IPS-18c (cell line): Measurements from ENCODE around the gene TRIM25.

Experiments
- H3K4me3 ChIP-seq: 2 replicates; pipeline ENCODE4 v1.7.0; 2013; ENCODE audit warnings: low read depth, mild to moderate bottlenecking, low read length, moderate library complexity; ENCODE audit not compliant: insufficient read depth
- H3K9me3 ChIP-seq: one replicate; pipeline ENCODE4 v1.6.1; 2013; ENCODE audit warnings: mild to moderate bottlenecking, low read length, moderate library complexity; ENCODE audit not compliant: control insufficient read depth, insufficient read depth

Gene TRIM25

DNA sequence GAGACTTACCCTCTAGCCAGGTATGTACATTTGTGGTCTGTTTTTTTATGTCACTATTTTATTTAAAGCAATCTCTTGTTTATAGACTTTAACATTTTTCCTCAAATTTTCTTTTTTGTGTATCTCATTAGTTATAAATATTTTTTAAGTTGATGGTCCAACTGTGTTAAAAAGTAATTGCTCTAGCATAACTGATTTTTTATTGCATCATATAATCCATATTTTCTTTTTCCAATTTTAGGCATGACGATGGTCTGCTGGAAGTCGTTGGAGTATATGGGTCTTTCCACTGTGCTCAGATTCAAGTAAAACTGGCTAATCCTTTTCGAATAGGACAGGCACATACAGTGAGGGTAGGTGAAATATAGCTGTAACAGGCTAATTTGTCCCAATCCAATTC lies 52.0 kb downstream of the TRIM25 start:
- Histone ChIP-seq H3K4me3 (no peak overlapping the region), H3K9me3 (no peaks in the 10 kb centered on the region)

DNA sequence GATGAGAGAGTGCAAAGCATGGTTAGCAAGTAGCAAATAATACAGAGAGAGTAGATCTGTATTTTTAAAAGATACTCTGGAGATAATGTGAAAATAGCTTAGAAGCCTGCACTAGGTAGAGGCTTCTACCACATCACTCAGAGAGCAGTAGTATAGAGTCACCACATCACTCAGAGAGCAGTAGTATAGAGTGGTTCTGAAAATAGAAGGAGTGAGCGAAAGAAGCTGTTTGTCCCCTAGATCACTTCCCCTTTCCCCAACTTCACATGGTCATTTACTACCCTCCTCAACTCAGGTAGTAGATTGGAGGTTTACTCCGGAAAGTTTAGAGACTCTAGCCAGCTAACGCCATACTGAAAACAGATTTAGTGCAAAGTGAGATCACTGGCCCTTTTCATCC lies 62.8 kb downstream of the TRIM25 start:
- H3K4me3 ChIP-seq: no peak overlapping the region
- no peaks in the 10 kb centered on the region for H3K9me3 ChIP-seq

DNA sequence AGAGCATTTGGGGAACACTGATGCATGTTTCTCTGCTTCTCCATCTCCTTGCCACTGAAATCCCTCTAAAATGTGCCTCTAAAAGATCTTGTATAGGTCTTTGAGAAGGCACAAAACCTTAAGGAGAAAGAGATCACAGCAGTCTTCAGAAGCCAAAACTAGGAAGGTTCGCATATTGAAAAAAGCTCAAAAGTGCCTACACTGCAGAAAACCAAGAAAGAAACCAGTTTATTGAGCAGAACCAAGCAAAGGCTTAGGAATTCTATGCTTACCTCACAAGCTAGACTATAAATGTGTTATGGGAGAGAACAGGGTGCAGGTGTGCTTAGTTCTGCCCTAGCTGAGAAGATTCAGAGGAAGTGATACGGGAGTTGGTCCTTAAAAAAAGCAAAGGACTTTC lies 63.3 kb downstream of the TRIM25 start:
- Histone ChIP-seq H3K9me3 (no peaks in the 10 kb centered on the region), H3K4me3 (no peak overlapping the region)

DNA sequence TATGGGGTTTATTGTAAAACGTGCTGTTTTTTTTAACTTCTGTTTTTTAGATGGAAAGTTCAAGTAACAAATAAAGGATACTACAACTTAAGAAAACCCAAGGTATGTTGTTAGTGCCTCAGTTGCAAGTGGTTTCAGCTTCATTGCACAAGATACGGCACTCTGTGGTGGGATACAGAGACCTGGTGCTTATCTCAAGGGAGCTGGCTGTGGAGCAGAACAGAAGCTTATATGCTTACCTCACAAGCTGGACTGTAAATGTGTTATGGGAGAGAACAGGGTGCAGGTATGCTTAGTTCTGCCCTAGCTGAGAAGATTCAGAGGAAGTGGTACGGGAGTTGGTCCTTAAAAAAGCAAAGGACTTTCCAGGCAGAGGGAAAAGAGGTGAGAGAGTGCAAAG lies 64.7 kb downstream of the TRIM25 start:
- Histone ChIP-seq H3K9me3 (no peaks in the 10 kb centered on the region), H3K4me3 (no peak overlapping the region)

DNA sequence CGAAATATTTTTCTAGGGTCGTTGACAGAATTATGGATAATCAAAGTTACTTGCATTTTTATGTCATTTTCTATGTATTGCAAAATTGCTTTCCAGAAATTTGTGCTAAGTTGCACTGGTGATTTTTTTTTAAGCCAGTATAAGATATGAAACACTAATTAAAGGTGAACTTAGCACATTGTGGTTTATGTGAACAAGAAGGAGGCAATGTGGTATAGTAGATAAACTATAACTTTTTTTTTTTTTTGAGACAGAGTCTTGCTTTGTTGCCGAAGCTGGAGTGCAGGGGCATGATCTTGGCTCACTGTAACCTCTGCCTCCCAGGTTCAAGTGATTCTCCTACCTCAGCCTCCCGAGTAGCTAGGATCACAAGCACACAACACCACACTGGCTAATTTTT lies 66.7 kb downstream of the TRIM25 start:
- Histone ChIP-seq H3K4me3 (no peak overlapping the region), H3K9me3 (no peaks in the 10 kb centered on the region)

DNA sequence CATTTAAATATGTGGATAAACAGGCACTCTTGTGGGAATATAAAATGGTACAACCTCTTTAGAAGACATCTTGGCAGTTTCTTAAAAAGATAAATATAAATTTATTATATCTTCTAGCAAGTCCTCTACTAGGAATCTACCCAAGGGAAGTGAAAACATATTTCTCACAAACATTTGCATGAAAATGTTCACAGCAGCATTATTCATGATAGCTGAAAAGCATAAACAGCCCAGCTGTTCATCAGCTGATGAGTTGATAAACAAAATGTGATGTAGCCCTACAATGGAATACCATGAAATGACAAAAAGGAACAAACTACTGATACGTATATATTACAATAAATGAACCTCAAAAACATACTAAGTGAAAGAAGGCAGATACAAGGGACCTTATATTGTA lies 67.9 kb downstream of the TRIM25 start:
- Histone ChIP-seq H3K9me3 (no peaks in the 10 kb centered on the region), H3K4me3 (no peak overlapping the region)

DNA sequence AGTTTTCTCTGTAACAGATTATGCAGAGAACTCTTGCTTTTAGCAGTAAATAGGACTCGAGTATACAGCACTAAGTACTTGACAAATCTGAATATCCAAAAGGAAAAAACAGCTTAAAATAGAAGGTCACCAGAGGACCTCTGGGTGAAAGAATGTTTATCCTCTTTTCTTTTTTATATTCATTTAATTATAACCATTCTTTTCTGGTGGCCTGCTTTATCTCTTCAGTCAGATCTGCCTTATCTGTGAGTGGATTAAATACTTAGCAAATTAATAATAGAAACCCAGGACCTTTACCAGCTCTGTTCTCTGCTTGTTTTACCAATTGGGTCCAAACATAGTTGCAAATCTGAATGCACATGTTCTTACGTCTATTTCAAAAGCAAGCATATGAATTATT lies 71.3 kb downstream of the TRIM25 start:
- Histone ChIP-seq H3K4me3 (no peak overlapping the region), H3K9me3 (no peaks in the 10 kb centered on the region)

DNA sequence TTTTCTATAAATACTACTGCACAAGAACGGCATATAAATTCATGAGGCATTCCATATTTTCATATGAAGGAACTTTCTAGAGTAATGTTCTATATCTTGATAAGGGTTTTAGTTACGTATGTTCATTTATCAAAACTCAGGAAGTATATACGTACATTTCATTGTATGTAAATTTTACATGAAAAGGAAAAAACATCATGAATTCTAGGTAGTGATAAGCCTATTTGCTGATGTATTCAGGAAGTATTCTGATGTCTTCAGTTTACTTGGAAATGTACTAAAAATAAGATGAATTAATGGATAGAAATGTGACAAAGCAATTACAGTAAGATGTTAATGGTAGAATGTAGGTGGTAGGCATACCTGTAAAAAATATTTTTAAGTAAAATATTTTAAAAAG lies 75.2 kb downstream of the TRIM25 start:
- Histone ChIP-seq H3K9me3 (peaks cover 5% of the 10 kb centered on the region), H3K4me3 (no peak overlapping the region)
